Mesenchymal stem cell (in vitro differentiated cells and primary cell): Measurements from ENCODE around the gene LIG4.

Source experiments
- DNase-seq: peaks from one replicate; pipeline ENCODE4 v3.0.0-alpha.2; 2013
- H2AFZ ChIP-seq: one replicate; pipeline ENCODE4 v1.6.1; 2013; ENCODE audit warnings: low read depth, mild to moderate bottlenecking, control low read depth, inconsistent platforms, low read length, moderate library complexity
- H2AK5ac ChIP-seq: 2 replicates; pipeline ENCODE4 v1.6.1; 2013; ENCODE audit warnings: low read length, moderate library complexity, mild to moderate bottlenecking, inconsistent platforms; ENCODE audit not compliant: severe bottlenecking
- H2BK120ac ChIP-seq: one replicate; pipeline ENCODE4 v1.6.1; 2013; ENCODE audit warnings: low read depth, mild to moderate bottlenecking, inconsistent platforms, low read length, moderate library complexity
- H2BK12ac ChIP-seq, 2 experiments: one replicate each; pipeline ENCODE4 v1.6.1; 2013; ENCODE audit warnings: inconsistent platforms in 2 of 2, low read length in 2 of 2, mild to moderate bottlenecking in 2 of 2, moderate library complexity in 2 of 2, control low read depth in 1 of 2
- H2BK15ac ChIP-seq: one replicate; pipeline ENCODE4 v1.6.1; 2013; ENCODE audit warnings: mild to moderate bottlenecking, low read depth, inconsistent platforms; ENCODE audit not compliant: poor library complexity, severe bottlenecking
- H2BK5ac ChIP-seq: 2 replicates; pipeline ENCODE4 v1.6.1; 2013; ENCODE audit warnings: low read depth, mild to moderate bottlenecking, low read length, control low read depth, inconsistent platforms; ENCODE audit not compliant: poor library complexity, severe bottlenecking
- H3K14ac ChIP-seq, 2 experiments: one replicate each; pipeline ENCODE4 v1.6.1; 2013; ENCODE audit warnings: inconsistent platforms in 2 of 2, low read length in 2 of 2, control low read depth in 1 of 2, mild to moderate bottlenecking in 1 of 2, moderate library complexity in 1 of 2
- H3K18ac ChIP-seq, 2 experiments: one replicate each; pipeline ENCODE4 v1.6.1; 2013; ENCODE audit warnings: inconsistent platforms in 2 of 2, low read length in 2 of 2, control low read depth in 1 of 2, low read depth in 1 of 2, mild to moderate bottlenecking in 1 of 2
- H3K23ac ChIP-seq, 2 experiments: one replicate each; pipeline ENCODE4 v1.6.1; 2013; ENCODE audit warnings: inconsistent platforms in 2 of 2, low read length in 2 of 2, mild to moderate bottlenecking in 2 of 2, moderate library complexity in 2 of 2, control low read depth in 1 of 2
- H3K27ac ChIP-seq: 2 replicates; pipeline ENCODE4 v1.5.1; 2013; ENCODE audit warnings: mild to moderate bottlenecking, moderate library complexity, low read length, control low read depth, inconsistent platforms; ENCODE audit not compliant: poor library complexity, severe bottlenecking
- H3K27me3 ChIP-seq, 2 experiments: 2 replicates each; pipeline versions ENCODE4 v1.6.1 to v1.7.0; 2013; ENCODE audit warnings: low read length in 2 of 2, mild to moderate bottlenecking in 2 of 2, moderate library complexity in 2 of 2, control low read depth in 1 of 2, inconsistent platforms in 1 of 2; ENCODE audit not compliant: control insufficient read depth in 1 of 2, insufficient read depth in 1 of 2
- H3K36me3 ChIP-seq, 2 experiments: 2 replicates each; pipeline versions ENCODE4 v1.6.1 to v1.7.0; 2013; ENCODE audit warnings: low read length in 2 of 2, control low read depth in 1 of 2, inconsistent platforms in 1 of 2, low read depth in 1 of 2, mild to moderate bottlenecking in 1 of 2; ENCODE audit not compliant: insufficient read depth in 2 of 2, control insufficient read depth in 1 of 2
- H3K4ac ChIP-seq, 2 experiments: one replicate each; pipeline ENCODE4 v1.6.1; 2013; ENCODE audit warnings: inconsistent platforms in 2 of 2, low read length in 2 of 2, mild to moderate bottlenecking in 2 of 2, moderate library complexity in 2 of 2, control low read depth in 1 of 2, low read depth in 1 of 2
- H3K4me1 ChIP-seq: 2 replicates; pipeline ENCODE4 v1.6.1; 2013; ENCODE audit warnings: low read depth, low read length, control low read depth; ENCODE audit not compliant: control insufficient read depth, insufficient read depth
- H3K4me2 ChIP-seq: 2 replicates; pipeline ENCODE4 v1.6.1; 2013; ENCODE audit warnings: low read length, mild to moderate bottlenecking, inconsistent platforms; ENCODE audit not compliant: poor library complexity, severe bottlenecking
- H3K4me3 ChIP-seq, 2 experiments: 2 replicates each; pipeline versions ENCODE4 v1.5.1 to v1.7.0; 2013; ENCODE audit warnings: low read length in 2 of 2, mild to moderate bottlenecking in 2 of 2, control low read depth in 1 of 2, low read depth in 1 of 2; ENCODE audit not compliant: insufficient read depth in 1 of 2
- H3K79me1 ChIP-seq: replicated peaks from 2 replicates; pipeline ENCODE4 v1.6.1; 2013; ENCODE audit warnings: mild to moderate bottlenecking, control low read depth, low read length, inconsistent platforms; ENCODE audit not compliant: poor library complexity, severe bottlenecking
- H3K9ac ChIP-seq: 2 replicates; pipeline ENCODE4 v1.7.0; 2013; ENCODE audit warnings: mild to moderate bottlenecking, low read length, moderate library complexity
- H3K9me3 ChIP-seq: 2 replicates; pipeline ENCODE4 v1.7.0; 2013; ENCODE audit warnings: mild to moderate bottlenecking, low read length; ENCODE audit not compliant: control insufficient read depth
- H4K8ac ChIP-seq: one replicate; pipeline ENCODE4 v1.6.1; 2013; ENCODE audit warnings: inconsistent platforms, mild to moderate bottlenecking, low read length, moderate library complexity
- H4K91ac ChIP-seq: one replicate; pipeline ENCODE4 v1.6.1; 2013; ENCODE audit warnings: mild to moderate bottlenecking, low read length, inconsistent platforms
- WGBS: methylation state at CpG from one replicate; pipeline ENCODE4 v1.1.7; 2013; ENCODE audit warnings: mixed read lengths; 5-methylcytosine and 5-hydroxymethylcytosine counted together

LIG4 gene

DNA sequence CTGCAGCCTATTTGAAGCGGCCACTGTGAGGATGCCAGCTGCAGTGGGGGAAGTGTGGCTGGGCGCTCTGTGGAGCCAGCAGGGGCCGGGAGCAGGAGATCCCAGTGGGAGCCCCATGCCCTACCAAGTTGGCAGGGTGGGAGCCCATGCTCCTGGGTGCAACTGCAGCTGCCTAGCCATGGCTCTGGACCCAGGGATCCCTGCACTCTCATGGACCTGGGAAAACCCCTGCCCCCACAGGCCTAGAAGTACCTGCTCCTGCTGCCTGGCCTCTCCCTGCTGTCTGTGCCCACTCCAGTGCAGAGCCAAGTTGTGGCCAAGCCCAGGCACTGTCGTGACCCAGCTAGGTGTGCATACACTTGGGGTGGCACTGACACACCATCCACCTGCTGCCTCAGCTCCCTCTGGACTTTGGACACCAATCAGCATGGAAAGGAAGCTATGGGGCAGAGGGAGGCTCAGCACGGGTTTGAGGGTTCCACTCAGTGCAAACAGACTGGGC is 20.9 kb downstream of the LIG4 start:
- Histone ChIP-seq H2AFZ (no peak overlapping the region), H3K36me3 (no peaks in the 10 kb centered on the region), H3K27ac (no peak overlapping the region), H3K23ac (no peak overlapping the region), H4K8ac (no peak overlapping the region), H3K4me3 (no peak overlapping the region), H3K4me2 (no peak overlapping the region), H2AK5ac (no peak overlapping the region), H2BK15ac (no peak overlapping the region), H3K9ac (no peak overlapping the region), H3K9me3 (peaks cover 20% of the 10 kb centered on the region), H3K4me1 (no peaks in the 10 kb centered on the region), H4K91ac (no peak overlapping the region), H3K79me1 (no peaks in the 10 kb centered on the region), H3K27me3 (no peaks in the 10 kb centered on the region), H2BK12ac (no peak overlapping the region), H3K18ac (no peak overlapping the region), H2BK5ac (no peak overlapping the region), H3K14ac (no peak overlapping the region), H3K4ac (no peak overlapping the region), H2BK120ac (no peak overlapping the region)
- no peak for DNase-seq
- 88% methylated on average over 5 of the region's 5 CpGs for WGBS

DNA sequence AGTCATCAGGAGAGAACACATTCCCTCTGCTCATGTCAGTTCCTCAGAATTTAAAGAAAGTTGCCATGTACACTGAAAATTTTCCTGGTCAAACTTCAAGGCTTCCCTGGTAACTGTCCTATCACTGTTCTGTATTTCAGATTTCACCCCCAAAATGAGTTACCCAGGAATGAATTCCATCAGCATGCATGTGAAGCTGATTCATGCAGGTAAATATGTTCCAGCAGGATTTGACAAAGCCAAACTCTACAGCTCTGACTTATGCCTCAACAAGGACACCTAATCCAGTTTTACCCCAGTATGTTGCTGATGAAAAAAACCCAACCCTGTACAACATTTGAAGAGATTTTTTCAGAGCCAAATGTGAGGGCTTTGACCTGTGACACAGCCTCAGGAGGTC is 21.5 kb downstream of the LIG4 start:
- H3K36me3 ChIP-seq: no peaks in the 10 kb centered on the region
- H2BK12ac ChIP-seq: no peak overlapping the region
- no peak overlapping the region for H3K4me2 ChIP-seq
- H3K9me3 ChIP-seq: peaks cover 20% of the 10 kb centered on the region
- no peak overlapping the region for H2BK15ac ChIP-seq
- H4K91ac ChIP-seq: no peak overlapping the region
- no peak overlapping the region for H3K23ac ChIP-seq
- no peak overlapping the region for H3K27ac ChIP-seq
- no peak overlapping the region for H3K9ac ChIP-seq
- H3K4ac ChIP-seq: no peak overlapping the region
- no peaks in the 10 kb centered on the region for H3K79me1 ChIP-seq
- no peak overlapping the region for H3K4me3 ChIP-seq
- H2BK5ac ChIP-seq: no peak overlapping the region
- H2AFZ ChIP-seq: no peak overlapping the region
- no peaks in the 10 kb centered on the region for H3K27me3 ChIP-seq
- H3K18ac ChIP-seq: no peak overlapping the region
- H3K4me1 ChIP-seq: no peaks in the 10 kb centered on the region
- no peak for DNase-seq
- H4K8ac ChIP-seq: no peak overlapping the region
- no peak overlapping the region for H3K14ac ChIP-seq
- no peak overlapping the region for H2AK5ac ChIP-seq
- no peak overlapping the region for H2BK120ac ChIP-seq

DNA sequence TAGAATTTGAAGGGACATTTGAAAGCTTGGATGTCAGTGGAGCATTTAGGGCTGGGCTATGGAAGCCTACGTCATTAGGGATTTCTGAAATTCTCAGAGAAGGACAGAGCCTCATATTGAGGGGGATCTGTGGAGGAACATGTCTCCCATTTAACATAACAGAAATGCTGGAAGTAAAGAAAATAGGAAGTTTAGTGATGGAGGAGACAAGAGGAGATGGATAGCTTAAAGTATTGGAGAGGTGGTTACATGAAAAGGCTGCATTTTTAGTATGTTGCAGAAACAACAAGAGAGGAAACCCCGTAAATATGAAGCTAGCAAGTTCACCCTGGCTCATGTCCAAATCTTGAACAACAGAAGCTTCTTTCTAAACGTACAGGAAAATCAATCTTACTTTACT is 24.4 kb downstream of the LIG4 start:
- Histone ChIP-seq H4K8ac (no peak overlapping the region), H3K36me3 (no peaks in the 10 kb centered on the region), H3K23ac (no peak overlapping the region), H3K9me3 (peaks cover 20% of the 10 kb centered on the region), H2BK15ac (no peak overlapping the region), H2AFZ (no peak overlapping the region), H3K18ac (no peak overlapping the region), H3K4me2 (no peak overlapping the region), H3K27ac (no peak overlapping the region), H3K27me3 (no peaks in the 10 kb centered on the region), H3K4me3 (no peak overlapping the region), H3K79me1 (no peaks in the 10 kb centered on the region), H2BK12ac (no peak overlapping the region), H2BK120ac (no peak overlapping the region), H3K4ac (no peak overlapping the region), H3K4me1 (no peaks in the 10 kb centered on the region), H2AK5ac (no peak overlapping the region), H3K9ac (no peak overlapping the region), H3K14ac (no peak overlapping the region), H4K91ac (no peak overlapping the region), H2BK5ac (no peak overlapping the region)
- 97% methylated on average over 2 of the region's 3 CpGs for WGBS
- no peak for DNase-seq

DNA sequence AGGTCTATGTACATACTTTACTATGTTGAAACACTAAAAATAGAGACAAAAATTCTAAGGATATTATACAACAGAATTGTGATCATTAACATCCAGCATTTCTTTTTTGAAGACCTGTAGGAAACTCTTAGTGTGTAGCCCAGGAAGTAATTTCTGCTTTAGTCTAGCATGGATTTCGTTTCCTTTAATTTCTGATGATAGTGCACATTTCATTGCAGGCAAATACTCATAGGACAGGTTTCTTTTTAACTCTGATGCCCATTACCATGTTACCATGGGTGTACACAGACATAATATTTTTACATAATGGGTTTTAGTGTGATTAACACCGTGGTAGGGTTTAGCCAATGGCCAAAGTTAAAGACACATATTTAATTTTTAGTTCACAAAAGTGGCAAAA is 27.1 kb downstream of the LIG4 start:
- Histone ChIP-seq H4K8ac (no peak overlapping the region), H3K79me1 (no peaks in the 10 kb centered on the region), H3K9ac (no peak overlapping the region), H3K4me2 (no peak overlapping the region), H3K14ac (no peak overlapping the region), H2AFZ (no peak overlapping the region), H3K27ac (no peak overlapping the region), H2AK5ac (no peak overlapping the region), H3K27me3 (no peaks in the 10 kb centered on the region), H2BK12ac (no peak overlapping the region), H3K4me3 (no peak overlapping the region), H3K23ac (no peak overlapping the region), H2BK120ac (no peak overlapping the region), H3K4ac (no peak overlapping the region), H3K4me1 (no peaks in the 10 kb centered on the region), H3K36me3 (no peaks in the 10 kb centered on the region), H2BK15ac (no peak overlapping the region), H3K18ac (no peak overlapping the region), H2BK5ac (no peak overlapping the region), H4K91ac (no peak overlapping the region), H3K9me3 (peaks cover 4% of the 10 kb centered on the region)
- no CpG with 5 or more reads among the region's 2 CpGs for WGBS
- no peak for DNase-seq
